Measurements from ENCODE around the gene EFNA4. TPM values are rescaled to one million over a fixed set of nuclear protein-coding genes. Genes with fewer than 3 reads are reported as not detected.
A peak's percentile ranks its signal among the peaks of the same experiment; 100 is the strongest.

Gene EFNA4
- polyA plus RNA-seq, 1 of the 3 experiments (the other 2 are of a cell fraction), result 17.7 TPM

DNA sequence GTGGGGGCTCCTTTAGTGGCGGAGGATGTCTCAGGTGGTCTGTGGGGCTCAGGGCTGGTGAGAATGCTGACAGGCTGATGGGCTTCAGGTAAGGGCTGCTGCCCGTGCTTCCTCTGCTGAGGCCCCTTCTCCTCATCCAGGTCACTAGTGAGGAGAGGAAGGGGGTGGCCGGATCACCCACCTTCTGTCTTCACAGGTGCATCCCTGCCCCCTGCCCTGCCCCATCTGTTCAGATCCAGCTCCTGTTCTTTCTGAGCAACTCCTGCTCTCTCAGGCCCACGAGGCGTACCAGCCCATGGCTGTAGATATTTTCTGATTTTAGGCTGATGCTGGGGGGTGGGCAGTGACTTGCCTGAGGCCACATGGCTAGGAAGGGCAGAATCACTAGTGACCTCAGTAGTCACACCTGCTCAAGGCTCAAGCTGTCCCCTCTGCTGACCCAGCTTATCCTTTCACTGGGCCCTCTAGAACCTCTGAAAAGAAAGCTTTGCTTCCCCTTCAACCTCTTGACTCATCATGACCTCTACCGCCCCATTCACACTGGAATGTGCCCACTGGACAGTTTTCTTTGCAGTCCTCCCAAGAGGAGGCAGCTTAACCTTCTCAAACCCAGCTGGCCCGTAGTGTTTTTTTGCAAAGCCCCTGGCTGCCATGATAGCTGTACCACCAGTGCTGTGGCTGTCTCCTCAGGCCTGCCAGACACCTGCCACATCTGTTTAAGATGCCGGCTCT is 44.8 kb upstream of the EFNA4 start:
- H3K9ac ChIP-seq, result no peak overlapping the region
- H3K4me3 ChIP-seq (ENCODE audit: low read depth in 2 of 2, low read length in 1 of 2), result no peak overlapping the region
- H2AFZ ChIP-seq (ENCODE audit: low read depth), result no peak overlapping the region
- no peaks in the 10 kb centered on the region for H3K79me2 ChIP-seq (ENCODE audit: insufficient read depth)
- ChIA-PET CTCF (interaction anchor here (1.4 to 9.3 kb wide), 14 partner anchors 15 to 459 kb away, joined by 5 to 149 read pairs (median 16); partner anchors contain the start of genes ADAM15, DCST1, DCST2 and EFNA4), POLR2A (interaction anchor here (0.6 kb wide), 1 partner anchor 24 kb away, joined by 4 read pairs; no protein-coding TSS in a partner anchor)
- H3K9me2 ChIP-seq, result no peaks in the 10 kb centered on the region
- H3K9me3 ChIP-seq, result no peaks in the 10 kb centered on the region
- peaks cover 0 to 10% of the 10 kb centered on the region in 2 experiments; a peak in 1 of 4 replicates for H3K4me1 ChIP-seq (ENCODE audit: control insufficient read depth in 1 of 2, insufficient read depth in 2 of 2, low read depth in 1 of 2, low read length in 1 of 2)
- H3K27me3 ChIP-seq (ENCODE audit: insufficient read depth), result no peaks in the 10 kb centered on the region
- no peak overlapping the region for H3K4me2 ChIP-seq
- TF ChIP-seq FOXM1 (IDR thresholded peaks at IDR 0.05; ENCODE audit: low read depth) (no peak), GATA2 (CRISPR knock-in tag; IDR thresholded peaks at IDR 0.05) (no peak), POLR2AphosphoS5 (IDR thresholded peaks at IDR 0.05; ENCODE audit: low read depth, low read length) (no peak)
- TF ChIP-seq, protein P1, sequence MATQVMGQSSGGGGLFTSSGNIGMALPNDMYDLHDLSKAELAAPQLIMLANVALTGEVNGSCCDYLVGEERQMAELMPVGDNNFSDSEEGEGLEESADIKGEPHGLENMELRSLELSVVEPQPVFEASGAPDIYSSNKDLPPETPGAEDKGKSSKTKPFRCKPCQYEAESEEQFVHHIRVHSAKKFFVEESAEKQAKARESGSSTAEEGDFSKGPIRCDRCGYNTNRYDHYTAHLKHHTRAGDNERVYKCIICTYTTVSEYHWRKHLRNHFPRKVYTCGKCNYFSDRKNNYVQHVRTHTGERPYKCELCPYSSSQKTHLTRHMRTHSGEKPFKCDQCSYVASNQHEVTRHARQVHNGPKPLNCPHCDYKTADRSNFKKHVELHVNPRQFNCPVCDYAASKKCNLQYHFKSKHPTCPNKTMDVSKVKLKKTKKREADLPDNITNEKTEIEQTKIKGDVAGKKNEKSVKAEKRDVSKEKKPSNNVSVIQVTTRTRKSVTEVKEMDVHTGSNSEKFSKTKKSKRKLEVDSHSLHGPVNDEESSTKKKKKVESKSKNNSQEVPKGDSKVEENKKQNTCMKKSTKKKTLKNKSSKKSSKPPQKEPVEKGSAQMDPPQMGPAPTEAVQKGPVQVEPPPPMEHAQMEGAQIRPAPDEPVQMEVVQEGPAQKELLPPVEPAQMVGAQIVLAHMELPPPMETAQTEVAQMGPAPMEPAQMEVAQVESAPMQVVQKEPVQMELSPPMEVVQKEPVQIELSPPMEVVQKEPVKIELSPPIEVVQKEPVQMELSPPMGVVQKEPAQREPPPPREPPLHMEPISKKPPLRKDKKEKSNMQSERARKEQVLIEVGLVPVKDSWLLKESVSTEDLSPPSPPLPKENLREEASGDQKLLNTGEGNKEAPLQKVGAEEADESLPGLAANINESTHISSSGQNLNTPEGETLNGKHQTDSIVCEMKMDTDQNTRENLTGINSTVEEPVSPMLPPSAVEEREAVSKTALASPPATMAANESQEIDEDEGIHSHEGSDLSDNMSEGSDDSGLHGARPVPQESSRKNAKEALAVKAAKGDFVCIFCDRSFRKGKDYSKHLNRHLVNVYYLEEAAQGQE (IDR thresholded peaks at IDR 0.05; ENCODE audit: low read depth, low read length), result no peak
- TF ChIP-seq, protein P2, sequence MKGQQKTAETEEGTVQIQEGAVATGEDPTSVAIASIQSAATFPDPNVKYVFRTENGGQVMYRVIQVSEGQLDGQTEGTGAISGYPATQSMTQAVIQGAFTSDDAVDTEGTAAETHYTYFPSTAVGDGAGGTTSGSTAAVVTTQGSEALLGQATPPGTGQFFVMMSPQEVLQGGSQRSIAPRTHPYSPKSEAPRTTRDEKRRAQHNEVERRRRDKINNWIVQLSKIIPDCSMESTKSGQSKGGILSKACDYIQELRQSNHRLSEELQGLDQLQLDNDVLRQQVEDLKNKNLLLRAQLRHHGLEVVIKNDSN (IDR thresholded peaks at IDR 0.05; ENCODE audit: borderline replicate concordance, low read depth), result no peak
- TF ChIP-seq, protein P3, sequence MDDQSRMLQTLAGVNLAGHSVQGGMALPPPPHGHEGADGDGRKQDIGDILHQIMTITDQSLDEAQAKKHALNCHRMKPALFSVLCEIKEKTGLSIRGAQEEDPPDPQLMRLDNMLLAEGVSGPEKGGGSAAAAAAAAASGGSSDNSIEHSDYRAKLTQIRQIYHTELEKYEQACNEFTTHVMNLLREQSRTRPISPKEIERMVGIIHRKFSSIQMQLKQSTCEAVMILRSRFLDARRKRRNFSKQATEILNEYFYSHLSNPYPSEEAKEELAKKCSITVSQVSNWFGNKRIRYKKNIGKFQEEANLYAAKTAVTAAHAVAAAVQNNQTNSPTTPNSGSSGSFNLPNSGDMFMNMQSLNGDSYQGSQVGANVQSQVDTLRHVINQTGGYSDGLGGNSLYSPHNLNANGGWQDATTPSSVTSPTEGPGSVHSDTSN (IDR thresholded peaks at IDR 0.05), result no peak
- H3F3A ChIP-seq (replicated peaks; ENCODE audit: insufficient read depth), result peaks cover 6% of the 10 kb centered on the region
- H3K36me3 ChIP-seq (replicated peaks in 1 of 2; ENCODE audit: control insufficient read depth in 1 of 2, insufficient read depth in 2 of 2, low read length in 1 of 2), result peaks cover 0 to 22% of the 10 kb centered on the region in 2 experiments
- WGBS (ENCODE audit: low lambda C conversion rate), result 93% methylated on average over 6 of the region's 8 CpGs
- no peak for DNase-seq
- no peak overlapping the region for H3K27ac ChIP-seq (ENCODE audit: low read depth in 2 of 2, low read length in 1 of 2)
- H4K20me1 ChIP-seq (ENCODE audit: insufficient read depth), result no peaks in the 10 kb centered on the region

DNA sequence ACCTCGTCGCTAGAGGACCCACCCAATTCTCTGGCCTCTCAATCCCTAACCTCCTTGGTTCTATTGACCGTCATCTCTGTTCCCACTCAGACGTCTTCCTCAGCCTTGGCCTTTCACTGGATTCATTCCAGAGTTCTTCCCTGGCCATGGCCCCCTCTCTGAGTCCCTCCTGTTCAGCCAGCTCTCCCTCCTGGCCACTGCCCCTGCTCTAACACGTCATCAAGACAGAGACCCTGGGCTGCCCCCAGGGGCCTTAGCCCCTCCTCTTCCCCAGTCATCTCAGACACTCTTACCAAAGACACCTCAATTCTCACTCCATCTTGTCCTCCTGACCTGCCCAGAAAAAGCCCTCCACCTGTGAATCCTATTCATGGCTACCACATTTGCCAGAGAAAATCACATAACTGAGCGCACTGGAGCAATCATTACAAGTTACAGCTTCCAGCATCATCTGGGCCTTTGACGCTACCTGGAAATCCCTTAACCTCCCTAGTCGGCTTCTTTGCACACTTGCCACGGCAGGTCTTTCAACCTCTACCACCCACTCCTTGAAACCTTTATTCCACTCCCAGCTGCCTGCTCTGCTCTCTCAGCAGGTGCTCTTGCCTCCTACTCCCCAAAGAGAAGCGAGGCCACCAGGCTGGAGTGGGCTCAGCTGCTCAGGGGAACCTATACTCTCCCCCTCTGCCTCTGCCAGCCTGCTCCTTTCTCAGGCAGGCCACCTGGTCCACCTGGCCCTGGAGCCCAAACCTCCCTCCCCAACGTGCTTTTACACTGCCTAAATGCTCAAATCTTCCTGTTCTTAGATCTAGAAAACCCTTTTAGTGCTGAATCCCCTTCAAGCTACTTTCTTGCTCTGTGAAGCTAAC is 43.9 kb upstream of the EFNA4 start:
- H3K27me3 ChIP-seq (ENCODE audit: insufficient read depth), result no peaks in the 10 kb centered on the region
- TF ChIP-seq POLR2AphosphoS5 (IDR thresholded peaks at IDR 0.05; ENCODE audit: low read depth, low read length) (0 out of 2 replicates have a peak, but pooled peaks have one; percentile 13), FOXM1 (IDR thresholded peaks at IDR 0.05; ENCODE audit: low read depth) (no peak)
- no peak overlapping the region for H3K9ac ChIP-seq
- WGBS (ENCODE audit: low lambda C conversion rate), result 84% methylated on average over 11 of the region's 11 CpGs
- H3K36me3 ChIP-seq (replicated peaks in 1 of 2; ENCODE audit: control insufficient read depth in 1 of 2, insufficient read depth in 2 of 2, low read length in 1 of 2), result peaks cover 0 to 16% of the 10 kb centered on the region in 2 experiments
- H3K4me1 ChIP-seq (ENCODE audit: control insufficient read depth in 1 of 2, insufficient read depth in 2 of 2, low read depth in 1 of 2, low read length in 1 of 2), result peaks cover 0 to 10% of the 10 kb centered on the region in 2 experiments; a peak in 1 of 4 replicates
- H3K4me2 ChIP-seq, result no peak overlapping the region
- H3K79me2 ChIP-seq (ENCODE audit: insufficient read depth), result no peaks in the 10 kb centered on the region
- no peak for DNase-seq
- H3K9me2 ChIP-seq, result no peaks in the 10 kb centered on the region
- no peak overlapping the region for H3K4me3 ChIP-seq (ENCODE audit: low read depth in 2 of 2, low read length in 1 of 2)
- H3K27ac ChIP-seq (ENCODE audit: low read depth in 2 of 2, low read length in 1 of 2), result no peak overlapping the region
- no peaks in the 10 kb centered on the region for H4K20me1 ChIP-seq (ENCODE audit: insufficient read depth)
- no peak overlapping the region for H2AFZ ChIP-seq (ENCODE audit: low read depth)
- H3F3A ChIP-seq (replicated peaks; ENCODE audit: insufficient read depth), result peaks cover 6% of the 10 kb centered on the region
- ChIA-PET POLR2A (interaction anchor here (0.6 kb wide), 1 partner anchor 25 kb away, joined by 4 read pairs; no protein-coding TSS in a partner anchor), CTCF (interaction anchor here (1.1 to 9.3 kb wide), 9 partner anchors 14 to 460 kb away, joined by 3 to 149 read pairs (median 11); partner anchors contain the start of genes ADAM15, DCST1, DCST2 and PYGO2)
- no peaks in the 10 kb centered on the region for H3K9me3 ChIP-seq
